ENCODE measurements around the gene WWOX.

GRCh38 chr16:78462288-78463208 is 363.1 kb downstream of the WWOX start:
- TF ChIP-seq POLR2A (IDR thresholded peaks at IDR 0.05; ENCODE audit: low read length) (no peak), GATA1 (IDR thresholded peaks at IDR 0.05; ENCODE audit: low read depth, low read length) (no peak)
